K562 (cell line): ENCODE results near the gene DRAXIN. TPM values are rescaled to one million over a fixed set of nuclear protein-coding genes. Genes with fewer than 3 reads are reported as not detected.

Source experiments
- JUND ChIP-seq, 2 experiments: IDR thresholded peaks; 2 replicates in 1 of 2; 3 replicates in 1 of 2; pipeline ENCODE4 v1.6.1; 2011; ENCODE audit warnings: borderline replicate concordance in 2 of 2, low read depth in 2 of 2, low read length in 2 of 2, improper control_type of control experiment in 1 of 2, missing biosample characterization in 1 of 2, missing genetic modification characterization in 1 of 2, missing genetic modification reagents in 1 of 2
- KAT2B ChIP-seq: IDR thresholded peaks from one replicate; pipeline ENCODE4 v1.6.1; 2012; ENCODE audit warnings: low read depth, mild to moderate bottlenecking, control low read depth, inconsistent platforms, low read length, moderate library complexity
- NONO ChIP-seq, 2 experiments: fragments of 200-400 bp in 1 of 2; fragments of 450-650 bp in 1 of 2; formaldehyde crosslinking in 1 of 2; IDR thresholded peaks; 2 replicates each; pipeline ENCODE4 v1.6.1; 2017; ENCODE audit warnings: low read depth in 2 of 2, mild to moderate bottlenecking in 2 of 2, moderate library complexity in 2 of 2, low read length in 1 of 2
- OTX1 ChIP-seq: fragments of 450-650 bp; formaldehyde crosslinking; IDR thresholded peaks from 2 replicates; pipeline ENCODE4 v1.4.0; 2022; ENCODE audit warnings: mild to moderate bottlenecking
- PHB ChIP-seq: fragments of 250-450 bp; sonication (Bioruptor Pico); IDR thresholded peaks from 2 replicates; pipeline ENCODE4 v1.5.0; 2021
- RREB1 ChIP-seq: fragments of 250-450 bp; sonication (Bioruptor Pico); IDR thresholded peaks from 2 replicates; pipeline ENCODE4 v1.4.0; 2020
- SP1 ChIP-seq: sonication (generic); formaldehyde crosslinking; IDR thresholded peaks from 2 replicates; pipeline ENCODE4 v1.8.1; 2022; ENCODE audit warnings: mild to moderate bottlenecking, missing genetic modification reagents
- TBL1XR1 ChIP-seq, 2 experiments: IDR thresholded peaks; 2 replicates each; pipeline ENCODE4 v1.6.1; 2012; ENCODE audit warnings: improper control_type of control experiment in 2 of 2, low read length in 2 of 2, mild to moderate bottlenecking in 1 of 2
- polyA plus RNA-seq, 8 experiments: library from polyadenylated mRNA; depleted of rRNA in 4 of 8; stranded (reverse) in 5 of 8; unstranded in 3 of 8; fragments of >200 nt; fragmentation: Nextera tagmentation in 2 of 8; fragmentation: Illumina TruSeq in 1 of 8; extraction: Ambion mirVana in 2 of 8; extraction: Trizol in 1 of 8; gene quantifications; 2 replicates each; pipeline versions ENCODE4 v1.2.1 to v1.2.3, GENCODE V29; 2011 to 2014; ENCODE audit warnings: inconsistent platforms in 1 of 8, missing spikeins in 1 of 8
- total RNA-seq, 7 experiments: library from RNA; depleted of rRNA in 6 of 7; stranded (reverse); fragments of >200 nt in 6 of 7; fragmentation: Illumina TruSeq in 2 of 7; extraction: Trizol in 2 of 7; gene quantifications; 2 replicates each; pipeline versions ENCODE4 v1.2.1 to v1.2.3, GENCODE V29; 2011 to 2021; ENCODE audit warnings: low replicate concordance in 1 of 7
- TF ChIP-seq, protein P1 (sequence below): fragments of 450-650 bp; IDR thresholded peaks from 2 replicates; pipeline ENCODE4 v1.6.1; 2017; ENCODE audit warnings: antibody characterized with exemption, mild to moderate bottlenecking

DRAXIN gene
- total and polyA plus RNA-seq, 9 of the 15 experiments (the other 6 are each of a cell fraction or from before 2014, with no cell fraction given), result 0.01 to 0.04 (median 0.01) TPM; not detected in 6

DNA sequence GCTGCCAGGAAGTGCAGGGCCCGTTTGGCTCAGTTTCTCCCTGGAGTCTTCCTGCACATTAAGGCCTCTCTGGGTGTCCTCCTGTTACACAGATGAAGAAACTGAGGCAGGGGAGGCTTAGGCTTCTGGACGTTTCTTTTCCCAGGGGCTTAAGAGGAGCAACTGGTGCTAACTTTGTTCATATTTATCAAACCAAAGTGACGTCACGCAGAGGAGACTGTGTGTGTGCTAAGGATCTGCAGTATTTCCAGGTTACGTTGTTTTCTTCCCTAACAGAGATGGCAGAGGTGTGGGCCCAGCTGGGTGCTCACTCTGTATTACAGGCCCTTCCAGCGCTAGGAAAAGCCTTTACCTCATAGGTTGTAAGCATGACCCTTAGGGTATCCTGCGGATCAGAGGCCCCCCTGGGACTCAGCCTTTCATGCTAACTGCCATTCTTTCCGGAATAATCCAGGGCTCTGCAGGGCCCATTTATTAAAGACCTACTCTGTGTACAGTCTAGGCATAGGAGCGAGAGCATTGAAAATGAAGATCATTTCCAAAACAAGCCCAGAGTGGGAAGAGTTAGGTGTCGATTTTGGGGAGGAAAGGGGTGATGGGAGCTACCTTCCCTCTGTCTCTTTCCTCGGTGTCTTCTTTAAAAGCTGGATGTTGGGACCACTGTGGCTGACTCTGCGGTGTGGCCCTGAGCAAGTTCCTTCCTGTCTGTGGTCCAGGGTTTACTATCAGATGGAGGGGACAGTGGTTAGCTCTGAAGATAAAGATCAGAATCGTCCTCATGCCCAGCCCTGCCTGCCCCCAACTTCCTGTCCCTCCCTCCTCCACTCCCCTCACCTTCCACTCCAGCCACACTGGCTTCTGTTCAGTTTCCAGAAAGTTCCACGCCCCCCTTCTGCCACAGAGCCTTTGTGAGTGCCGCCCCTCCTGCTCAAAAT lies 49.0 kb downstream of the DRAXIN start (continued):
- TF ChIP-seq SP1 (CRISPR knock-in tag) (peak; percentile 24; the same call in 1 of the 2 replicates), TBL1XR1 (IDR thresholded peaks at IDR 0.05; ENCODE audit: low read length in 2 of 2) (peak in 1 of 2 experiments; percentile 40; a peak in 1 of 4 replicates), RREB1 (CRISPR knock-in tag) (peak; percentile 58; the same call in 1 of the 2 replicates), NONO (IDR thresholded peaks at IDR 0.05; ENCODE audit: low read depth in 2 of 2, low read length in 1 of 2) (no peak), KAT2B (no peak), OTX1 (CRISPR knock-in tag) (no peak), PHB (CRISPR knock-in tag) (no peak), JUND (IDR thresholded peaks at IDR 0.05; ENCODE audit: borderline replicate concordance, low read depth, low read length) (peak; percentile 61), JUND (tag; IDR thresholded peaks at IDR 0.05; ENCODE audit: borderline replicate concordance, low read depth, low read length) (peak; percentile 41; the same call in 1 of the 3 replicates)
- TF ChIP-seq, protein P1, sequence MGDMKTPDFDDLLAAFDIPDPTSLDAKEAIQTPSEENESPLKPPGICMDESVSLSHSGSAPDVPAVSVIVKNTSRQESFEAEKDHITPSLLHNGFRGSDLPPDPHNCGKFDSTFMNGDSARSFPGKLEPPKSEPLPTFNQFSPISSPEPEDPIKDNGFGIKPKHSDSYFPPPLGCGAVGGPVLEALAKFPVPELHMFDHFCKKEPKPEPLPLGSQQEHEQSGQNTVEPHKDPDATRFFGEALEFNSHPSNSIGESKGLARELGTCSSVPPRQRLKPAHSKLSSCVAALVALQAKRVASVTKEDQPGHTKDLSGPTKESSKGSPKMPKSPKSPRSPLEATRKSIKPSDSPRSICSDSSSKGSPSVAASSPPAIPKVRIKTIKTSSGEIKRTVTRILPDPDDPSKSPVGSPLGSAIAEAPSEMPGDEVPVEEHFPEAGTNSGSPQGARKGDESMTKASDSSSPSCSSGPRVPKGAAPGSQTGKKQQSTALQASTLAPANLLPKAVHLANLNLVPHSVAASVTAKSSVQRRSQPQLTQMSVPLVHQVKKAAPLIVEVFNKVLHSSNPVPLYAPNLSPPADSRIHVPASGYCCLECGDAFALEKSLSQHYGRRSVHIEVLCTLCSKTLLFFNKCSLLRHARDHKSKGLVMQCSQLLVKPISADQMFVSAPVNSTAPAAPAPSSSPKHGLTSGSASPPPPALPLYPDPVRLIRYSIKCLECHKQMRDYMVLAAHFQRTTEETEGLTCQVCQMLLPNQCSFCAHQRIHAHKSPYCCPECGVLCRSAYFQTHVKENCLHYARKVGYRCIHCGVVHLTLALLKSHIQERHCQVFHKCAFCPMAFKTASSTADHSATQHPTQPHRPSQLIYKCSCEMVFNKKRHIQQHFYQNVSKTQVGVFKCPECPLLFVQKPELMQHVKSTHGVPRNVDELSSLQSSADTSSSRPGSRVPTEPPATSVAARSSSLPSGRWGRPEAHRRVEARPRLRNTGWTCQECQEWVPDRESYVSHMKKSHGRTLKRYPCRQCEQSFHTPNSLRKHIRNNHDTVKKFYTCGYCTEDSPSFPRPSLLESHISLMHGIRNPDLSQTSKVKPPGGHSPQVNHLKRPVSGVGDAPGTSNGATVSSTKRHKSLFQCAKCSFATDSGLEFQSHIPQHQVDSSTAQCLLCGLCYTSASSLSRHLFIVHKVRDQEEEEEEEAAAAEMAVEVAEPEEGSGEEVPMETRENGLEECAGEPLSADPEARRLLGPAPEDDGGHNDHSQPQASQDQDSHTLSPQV, result peak; percentile 55
